Kasumi-1 (cell line): ENCODE measurements around the gene LPP.

ENCODE experiments used
- DNase-seq, 2 experiments: peaks; one replicate each; lab custom pipeline; 2025; lab: John Stamatoyannopoulos, UW

Gene LPP

GRCh38 chr3:188749830-188750229, 595.9 kb downstream of the LPP start:
- no peak for DNase-seq

- DNase-seq, result no peak
Measured at GRCh38 chr3:188750617-188751016, 596.7 kb downstream of the LPP start.

GRCh38 chr3:188752850-188753249, 598.9 kb downstream of the LPP start:
- no peak for DNase-seq

GRCh38 chr3:188754267-188754666, 600.3 kb downstream of the LPP start:
- no peak for DNase-seq

GRCh38 chr3:188756241-188756640, 602.3 kb downstream of the LPP start:
- no peak for DNase-seq

- no peak for DNase-seq
Measured at GRCh38 chr3:188759336-188760005, 605.5 kb downstream of the LPP start.

GRCh38 chr3:188760408-188760807, 606.5 kb downstream of the LPP start:
- DNase-seq, result no peak

- DNase-seq, result no peak
Measured at GRCh38 chr3:188761439-188761838, 607.5 kb downstream of the LPP start.

- DNase-seq, result no peak
Measured at GRCh38 chr3:188761964-188762363, 608.0 kb downstream of the LPP start.

- DNase-seq, result no peak
Measured at GRCh38 chr3:188764609-188765008, 610.7 kb downstream of the LPP start.

GRCh38 chr3:188769831-188770230, 615.9 kb downstream of the LPP start:
- DNase-seq, result no peak

- DNase-seq, result no peak
Measured at GRCh38 chr3:188772886-188773285, 618.9 kb downstream of the LPP start.

GRCh38 chr3:188775412-188775811, 621.5 kb downstream of the LPP start:
- no peak for DNase-seq

- DNase-seq, result no peak
Measured at GRCh38 chr3:188776447-188776846, 622.5 kb downstream of the LPP start.

GRCh38 chr3:188778091-188778852, 624.3 kb downstream of the LPP start:
- no peak for DNase-seq

GRCh38 chr3:188779281-188779980, 625.5 kb downstream of the LPP start:
- no peak for DNase-seq

GRCh38 chr3:188780193-188781147, 626.5 kb downstream of the LPP start:
- peak; percentile 5 to 27 for DNase-seq

GRCh38 chr3:188782613-188783124, 628.7 kb downstream of the LPP start:
- DNase-seq, result no peak

- no peak for DNase-seq
Measured at GRCh38 chr3:188786424-188786823, 632.5 kb downstream of the LPP start.

GRCh38 chr3:188788621-188789081, 634.7 kb downstream of the LPP start:
- no peak for DNase-seq

GRCh38 chr3:188789251-188789650, 635.3 kb downstream of the LPP start:
- DNase-seq, result no peak
